IPS-20b (cell line): ENCODE results near the gene MYH7.

Experiments
- H3K27ac ChIP-seq: one replicate; pipeline ENCODE4 v1.5.1; 2013; ENCODE audit warnings: low read length
- H3K27me3 ChIP-seq: 2 replicates; pipeline ENCODE4 v1.6.1; 2013; ENCODE audit warnings: mild to moderate bottlenecking, low read length, inconsistent platforms; ENCODE audit not compliant: insufficient read depth
- H3K36me3 ChIP-seq: 2 replicates; pipeline ENCODE4 v1.6.1; 2013; ENCODE audit warnings: low read depth, mild to moderate bottlenecking, inconsistent platforms, low read length, moderate library complexity; ENCODE audit not compliant: insufficient read depth
- H3K4me1 ChIP-seq: 2 replicates; pipeline ENCODE4 v1.6.1; 2013; ENCODE audit warnings: mild to moderate bottlenecking, control low read depth, inconsistent platforms, low read length, moderate library complexity; ENCODE audit not compliant: insufficient read depth
- H3K4me3 ChIP-seq: 2 replicates; pipeline ENCODE4 v1.5.1; 2013; ENCODE audit warnings: mild to moderate bottlenecking, low read length, inconsistent platforms
- H3K9ac ChIP-seq: 2 replicates; pipeline ENCODE4 v1.6.1; 2013; ENCODE audit warnings: low read depth, mild to moderate bottlenecking, inconsistent platforms, low read length, moderate library complexity
- H3K9me3 ChIP-seq: 2 replicates; pipeline ENCODE4 v1.6.1; 2013; ENCODE audit warnings: mild to moderate bottlenecking, low read depth, low read length, inconsistent platforms; ENCODE audit not compliant: insufficient read depth

Gene MYH7

DNA sequence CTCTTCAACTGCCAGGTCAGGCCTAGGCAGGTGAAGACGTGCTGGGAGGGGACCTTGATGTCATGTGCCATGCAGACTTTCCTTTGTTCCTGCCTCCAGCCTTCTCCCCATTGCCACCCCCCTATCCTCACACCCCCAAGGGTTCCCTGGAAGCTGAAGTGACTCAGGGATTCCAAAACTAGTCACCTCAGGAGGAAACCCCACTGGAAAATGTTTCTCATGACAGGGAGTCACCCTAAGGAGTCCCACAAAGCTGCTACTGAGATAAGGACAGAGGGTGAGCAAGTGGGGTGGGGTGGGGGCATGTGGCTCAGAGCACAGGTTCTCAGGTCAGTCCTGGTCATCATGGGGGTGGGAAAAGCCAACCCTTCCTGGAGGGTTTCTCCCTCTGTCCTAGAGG lies 65.2 kb downstream of the MYH7 start:
- H3K4me3 ChIP-seq, result no peak overlapping the region
- peaks cover 46% of the 10 kb centered on the region for H3K27me3 ChIP-seq
- no peak overlapping the region for H3K9ac ChIP-seq

DNA sequence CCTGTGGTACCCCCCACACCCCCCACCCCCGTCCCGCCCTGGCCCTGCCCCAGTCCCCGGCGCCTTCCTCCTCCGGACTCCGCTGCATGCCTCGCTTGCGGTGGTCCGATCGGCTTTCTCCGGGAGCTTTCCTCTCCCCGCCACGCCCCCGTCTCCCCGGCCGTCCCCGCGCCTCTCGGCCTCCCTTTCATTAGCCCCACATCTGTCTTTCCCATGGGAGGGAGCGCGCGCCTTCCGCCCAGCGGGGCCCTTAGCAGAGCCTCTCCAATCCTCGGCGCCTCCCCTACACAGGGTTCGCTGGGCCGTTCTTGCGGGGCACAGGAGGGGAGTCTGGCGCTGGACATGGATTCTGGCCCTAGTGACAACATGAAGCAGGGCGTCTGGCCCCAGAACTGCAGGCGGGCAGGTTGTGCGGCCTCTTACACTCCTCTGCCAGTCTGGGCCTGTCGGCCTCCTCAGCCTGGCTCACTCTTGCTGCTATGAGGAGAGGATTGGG lies 69.0 kb downstream of the MYH7 start:
- Histone ChIP-seq H3K27me3 (peaks cover 40% of the 10 kb centered on the region), H3K9me3 (no peaks in the 10 kb centered on the region), H3K27ac (no peak overlapping the region), H3K36me3 (peaks cover 18% of the 10 kb centered on the region; the same call in 1 of the 2 replicates), H3K9ac (peak overlapping the region; percentile 79; the same call in 1 of the 2 replicates), H3K4me3 (peak overlapping the region; percentile 79; the same call in 1 of the 2 replicates), H3K4me1 (peaks cover 17% of the 10 kb centered on the region; the same call in 1 of the 2 replicates)

More for the DNA sequence above, 65.2 kb downstream of the MYH7 start:
- Histone ChIP-seq H3K9me3 (no peaks in the 10 kb centered on the region), H3K4me1 (peaks cover 6% of the 10 kb centered on the region; the same call in 1 of the 2 replicates), H3K36me3 (no peaks in the 10 kb centered on the region), H3K27ac (no peak overlapping the region)

DNA sequence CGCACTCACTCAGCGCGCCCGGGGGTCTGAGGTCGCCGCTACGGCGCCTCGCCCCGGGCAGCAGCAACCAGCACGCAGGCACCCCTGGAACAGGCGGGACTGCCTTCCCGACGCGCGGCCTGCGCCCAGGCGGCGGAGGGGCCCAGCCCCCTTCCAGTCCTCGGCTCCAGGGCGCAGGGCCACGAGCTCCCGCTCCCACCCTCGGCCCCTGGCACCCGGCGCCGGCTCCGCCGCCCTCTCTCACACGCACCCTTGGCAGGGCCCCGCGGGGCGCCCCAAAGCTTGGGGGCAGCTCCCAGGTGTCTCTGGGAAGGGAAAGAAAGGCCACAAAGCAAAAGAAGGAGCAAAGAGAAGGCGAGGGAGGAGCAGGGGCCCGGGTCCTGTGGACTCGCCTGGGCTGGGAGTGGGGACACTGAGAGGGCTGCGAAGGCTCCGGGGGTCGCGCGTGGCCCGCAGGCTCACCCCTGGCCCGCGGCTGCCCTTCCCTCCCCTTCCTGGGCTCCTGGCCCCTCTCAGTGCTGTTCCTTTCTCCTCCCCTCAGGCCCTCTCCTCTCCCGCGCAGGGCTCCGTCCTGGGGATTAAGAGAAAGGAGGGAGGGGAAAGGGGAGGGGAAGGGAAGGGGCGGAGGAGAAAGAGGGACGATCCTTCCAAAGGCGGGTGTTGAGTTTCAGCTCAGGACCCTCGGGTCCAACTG lies 69.6 kb downstream of the MYH7 start:
- Histone ChIP-seq H3K36me3 (peaks cover 24% of the 10 kb centered on the region; the same call in 1 of the 2 replicates), H3K4me1 (peaks cover 17% of the 10 kb centered on the region; the same call in 1 of the 2 replicates), H3K9me3 (no peaks in the 10 kb centered on the region), H3K9ac (peak overlapping the region; percentile 89; the same call in 1 of the 2 replicates), H3K27ac (peak overlapping the region; percentile 88), H3K27me3 (peaks cover 34% of the 10 kb centered on the region), H3K4me3 (peak overlapping the region; percentile 79)

DNA sequence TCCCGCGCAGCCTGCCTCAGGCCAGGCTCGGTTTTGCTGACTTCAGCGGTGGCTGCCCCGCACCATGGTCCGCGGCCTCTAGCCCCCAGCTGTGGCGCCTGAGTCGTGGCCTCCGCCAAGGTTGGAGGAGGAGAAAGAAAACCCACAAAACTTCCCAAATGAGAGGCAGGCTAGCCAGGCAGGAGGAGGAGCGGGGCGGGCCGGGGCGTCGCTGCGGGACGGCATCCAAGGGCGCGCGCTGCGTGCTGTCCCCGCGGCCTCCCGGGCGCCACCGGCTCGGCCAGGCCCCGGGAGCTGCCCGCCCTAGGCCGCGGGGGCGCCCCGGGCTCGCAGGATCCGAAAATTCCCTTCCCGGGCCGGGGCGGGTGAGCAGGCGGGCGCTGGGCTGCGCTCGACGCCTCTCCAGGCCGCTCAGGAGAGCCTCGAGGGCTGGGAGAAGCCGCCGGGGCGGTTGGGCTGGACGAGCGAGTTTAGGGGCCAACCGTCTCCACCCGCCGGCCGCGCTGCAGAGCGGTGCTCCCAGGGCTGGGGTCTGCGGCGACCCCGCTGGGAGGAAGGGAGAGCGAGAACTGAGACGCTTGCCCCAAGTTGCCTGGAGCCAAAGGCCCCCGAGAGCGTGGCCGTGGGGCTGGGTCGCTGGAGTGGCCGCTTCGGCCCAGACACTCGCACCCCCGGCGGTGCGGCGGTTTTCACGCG lies 70.3 kb downstream of the MYH7 start, which contains the start of gene EFS:
Gene EFS, minus strand, starts transcription at position 137 of the 696 bp plus-strand sequence. CDS start 147 bp downstream, outside the sequence.
- Histone ChIP-seq H3K4me1 (peaks cover 17% of the 10 kb centered on the region; the same call in 1 of the 2 replicates), H3K9ac (peak within 1 kb of the TSS; percentile 89), H3K27ac (peak within 1 kb of the TSS; percentile 88), H3K9me3 (no peaks in the 10 kb centered on the region), H3K4me3 (peak within 1 kb of the TSS; percentile 79), H3K36me3 (peaks cover 27% of the 10 kb centered on the region), H3K27me3 (peaks cover 27% of the 10 kb centered on the region)

DNA sequence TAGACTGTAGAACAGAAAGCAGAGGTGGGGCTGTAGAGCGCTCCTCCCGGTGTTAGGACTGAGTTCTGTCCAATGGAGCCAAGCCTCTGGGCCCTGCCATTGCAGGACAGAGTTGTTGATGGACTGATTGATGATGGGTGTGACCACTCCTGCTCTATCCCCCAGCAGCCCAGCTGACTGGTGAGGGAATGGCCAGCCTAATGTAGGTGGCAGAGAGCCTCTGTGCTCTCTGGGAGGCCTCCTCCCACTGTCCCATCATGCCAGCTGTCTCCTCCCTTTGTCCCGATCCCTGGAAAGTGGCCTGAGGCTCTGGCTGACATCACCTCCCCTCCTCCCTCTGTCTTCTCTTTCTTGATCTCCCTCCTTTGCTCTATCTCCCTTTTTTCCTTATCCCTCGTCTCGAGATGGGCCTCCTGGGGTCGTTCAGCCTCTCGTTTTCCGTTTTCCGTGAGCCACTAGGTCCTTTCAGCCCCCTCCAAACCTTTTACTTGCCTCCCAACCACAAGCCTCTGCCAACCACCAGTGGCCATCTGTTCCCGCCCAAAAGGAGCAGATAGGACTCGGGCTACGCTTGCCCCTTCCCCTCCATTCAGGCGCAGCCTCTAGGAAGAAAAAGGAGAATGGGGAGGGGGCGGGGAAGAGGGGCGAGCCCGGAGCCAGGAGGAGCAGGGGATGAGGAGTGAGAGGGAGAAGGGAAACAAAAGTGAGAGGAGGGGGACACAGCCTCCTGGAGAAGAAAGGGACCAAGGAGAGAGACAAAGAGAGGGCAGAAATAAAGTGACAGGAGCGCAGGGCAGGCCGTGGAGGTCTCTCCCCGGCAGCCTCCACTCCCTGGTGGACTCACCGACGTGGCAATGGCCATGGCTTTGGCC lies 71.1 kb downstream of the MYH7 start:
- Histone ChIP-seq H3K36me3 (peaks cover 31% of the 10 kb centered on the region), H3K27me3 (peaks cover 22% of the 10 kb centered on the region), H3K9ac (peak overlapping the region; percentile 89), H3K4me1 (peaks cover 17% of the 10 kb centered on the region; the same call in 1 of the 2 replicates), H3K27ac (peak overlapping the region; percentile 45), H3K9me3 (no peaks in the 10 kb centered on the region), H3K4me3 (peak overlapping the region; percentile 79)
